Hepatocyte (in vitro differentiated cells): ENCODE measurements around the gene AAMDC.

ENCODE experiments used
- CTCF ChIP-seq: fragments of 200-600 bp; sonication (generic); IDR thresholded peaks from 2 replicates; pipeline ENCODE4 v1.5.1; 2016; ENCODE audit warnings: antibody characterized with exemption, mild to moderate bottlenecking; ENCODE audit not compliant: poor library complexity
- EZH2 ChIP-seq: fragments of 200-600 bp; sonication (generic); IDR thresholded peaks from 2 replicates; pipeline ENCODE4 v1.6.1; 2016; ENCODE audit warnings: antibody characterized with exemption, mild to moderate bottlenecking, borderline replicate concordance
- EZH2phosphoT487 ChIP-seq: fragments of 200-600 bp; sonication (generic); IDR thresholded peaks from one replicate; pipeline ENCODE4 v1.6.1; 2018; ENCODE audit warnings: antibody characterized with exemption, mild to moderate bottlenecking, low read depth, moderate library complexity; ENCODE audit not compliant: unreplicated experiment, severe bottlenecking

GRCh38 chr11:77819921-77820564, 901 bp upstream of the AAMDC start:
- TF ChIP-seq EZH2 (no peak), CTCF (no peak), EZH2phosphoT487 (no peak)
